ENCODE results near the gene AATF. TPM values are rescaled to one million over a fixed set of nuclear protein-coding genes. Genes with fewer than 3 reads are reported as not detected.

Gene AATF
- total RNA-seq, 2 donors from 2014 or later, result 95.0 to 114 TPM

DNA sequence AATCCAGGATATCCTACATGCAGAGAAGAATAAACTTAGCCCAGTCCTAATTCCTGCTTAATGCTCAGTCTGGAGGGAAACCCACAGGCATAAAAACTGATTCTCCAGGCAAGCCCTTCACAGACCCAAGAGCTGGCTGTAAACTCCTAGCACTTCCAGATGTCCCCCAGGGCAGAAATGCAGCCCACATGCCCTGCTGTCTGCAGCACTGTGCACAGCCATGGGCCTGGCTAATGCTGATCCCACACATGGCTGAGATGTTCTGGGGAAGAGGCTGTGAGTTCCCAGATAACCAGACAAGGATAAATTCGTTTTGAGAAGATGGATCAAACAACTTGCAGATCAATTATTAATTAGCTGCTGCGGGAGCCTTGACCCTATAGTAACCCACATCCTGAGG, 148.4 kb downstream of the AATF start:
- peaks cover 9% of the 10 kb centered on the region for H3K36me3 Mint-ChIP-seq
- no peak for DNase-seq (ENCODE audit: low spot score)
- no peak overlapping the region for H3K4me3 Mint-ChIP-seq
- ATAC-seq, result no peak
- H3K4me1 Mint-ChIP-seq (ENCODE audit: low read depth in 2 of 2), result peaks cover 5 to 6% of the 10 kb centered on the region in 2 donors
- H3K27ac Mint-ChIP-seq, result no peak overlapping the region
- H3K27me3 Mint-ChIP-seq, result no peaks in the 10 kb centered on the region
- H3K9me3 Mint-ChIP-seq, result no peaks in the 10 kb centered on the region

GRCh38 chr17:37098152-37098551, 149.4 kb downstream of the AATF start:
- Mint-ChIP-seq H3K36me3 (peaks cover 9% of the 10 kb centered on the region), H3K27me3 (no peaks in the 10 kb centered on the region), H3K4me3 (no peak overlapping the region), H3K27ac (no peak overlapping the region), H3K9me3 (no peaks in the 10 kb centered on the region), H3K4me1 (ENCODE audit: low read depth in 2 of 2) (peaks cover 5 to 6% of the 10 kb centered on the region in 2 donors)
- no peak for DNase-seq (ENCODE audit: low spot score)
- ATAC-seq, result no peak

- DNase-seq (ENCODE audit: low spot score) (no peak), ATAC-seq (no peak)
- no peak overlapping the region for H3K4me3 Mint-ChIP-seq
- H3K9me3 Mint-ChIP-seq, result no peaks in the 10 kb centered on the region
- no peak overlapping the region for H3K27ac Mint-ChIP-seq
- H3K27me3 Mint-ChIP-seq, result no peaks in the 10 kb centered on the region
- peaks cover 4 to 5% of the 10 kb centered on the region in 2 donors for H3K4me1 Mint-ChIP-seq (ENCODE audit: low read depth in 2 of 2)
- H3K36me3 Mint-ChIP-seq, result peaks cover 9% of the 10 kb centered on the region
Measured at GRCh38 chr17:37098910-37099664, 150.3 kb downstream of the AATF start.

- Mint-ChIP-seq H3K27ac (no peak overlapping the region), H3K4me3 (no peak overlapping the region), H3K36me3 (peaks cover 9% of the 10 kb centered on the region), H3K9me3 (no peaks in the 10 kb centered on the region), H3K4me1 (ENCODE audit: low read depth in 2 of 2) (peaks cover 0 to 5% of the 10 kb centered on the region in 2 donors), H3K27me3 (no peaks in the 10 kb centered on the region)
- ATAC-seq (no peak), DNase-seq (ENCODE audit: low spot score) (no peak)
Measured at GRCh38 chr17:37100231-37100630, 151.5 kb downstream of the AATF start.

- H3K4me1 Mint-ChIP-seq (ENCODE audit: low read depth in 2 of 2), result peaks cover 0 to 3% of the 10 kb centered on the region in 2 donors
- H3K36me3 Mint-ChIP-seq, result peaks cover 5% of the 10 kb centered on the region
- DNase-seq (ENCODE audit: low spot score) (no peak), ATAC-seq (no peak)
- H3K27ac Mint-ChIP-seq, result no peak overlapping the region
- no peaks in the 10 kb centered on the region for H3K9me3 Mint-ChIP-seq
- H3K27me3 Mint-ChIP-seq, result no peaks in the 10 kb centered on the region
- H3K4me3 Mint-ChIP-seq, result no peak overlapping the region
Measured at GRCh38 chr17:37101306-37101705, 152.6 kb downstream of the AATF start.

GRCh38 chr17:37103231-37103630, 154.5 kb downstream of the AATF start:
- Mint-ChIP-seq H3K4me3 (no peak overlapping the region), H3K27me3 (no peaks in the 10 kb centered on the region), H3K27ac (no peak overlapping the region), H3K9me3 (no peaks in the 10 kb centered on the region), H3K4me1 (ENCODE audit: low read depth in 2 of 2) (no peaks in the 10 kb centered on the region), H3K36me3 (no peaks in the 10 kb centered on the region)
- no peak for ATAC-seq
- DNase-seq (ENCODE audit: low spot score), result no peak

- DNase-seq (ENCODE audit: low spot score), result no peak
- H3K27me3 Mint-ChIP-seq, result no peaks in the 10 kb centered on the region
- no peak for ATAC-seq
- peaks cover 7% of the 10 kb centered on the region for H3K36me3 Mint-ChIP-seq
- no peaks in the 10 kb centered on the region for H3K4me1 Mint-ChIP-seq (ENCODE audit: low read depth in 2 of 2)
- no peak overlapping the region for H3K27ac Mint-ChIP-seq
- H3K9me3 Mint-ChIP-seq, result no peaks in the 10 kb centered on the region
- no peak overlapping the region for H3K4me3 Mint-ChIP-seq
Measured at GRCh38 chr17:37106049-37106448, 157.3 kb downstream of the AATF start.

Other genes starting within 250 kb of the AATF start
- under 1 TPM in 1 of 2 donors, not detected in 1; 0.24 TPM for gene LHX1, start 11.5 kb upstream of the AATF start, total RNA-seq